GM18907 (cell line): Measurements from ENCODE around the gene GPANK1.

Source experiments
- ATAC-seq: cut with Tn5 transposase; IDR thresholded peaks from one replicate; pipeline ENCODE4 v1.9.1; 2021; ENCODE audit warnings: mild to moderate bottlenecking, moderate library complexity; ENCODE audit not compliant: unreplicated experiment

Gene GPANK1

GRCh38 chr6:31643818-31644454 is 20.9 kb downstream of the GPANK1 start:
- no peak for ATAC-seq

- no peak for ATAC-seq
Observed at GRCh38 chr6:31642798-31643570, 21.8 kb downstream of the GPANK1 start.

- ATAC-seq: no peak
Observed at GRCh38 chr6:31641370-31641769, 23.4 kb downstream of the GPANK1 start.

GRCh38 chr6:31640612-31641011 is 24.2 kb downstream of the GPANK1 start:
- no peak for ATAC-seq

- no peak for ATAC-seq
Observed at GRCh38 chr6:31639449-31639861, 25.3 kb downstream of the GPANK1 start.

GRCh38 chr6:31639043-31639442 is 25.8 kb downstream of the GPANK1 start:
- no peak for ATAC-seq

GRCh38 chr6:31636698-31637596 is 27.9 kb downstream of the GPANK1 start:
- no peak for ATAC-seq

- no peak for ATAC-seq
Observed at GRCh38 chr6:31634969-31635575, 29.7 kb downstream of the GPANK1 start.

GRCh38 chr6:31634131-31634530 is 30.7 kb downstream of the GPANK1 start:
- no peak for ATAC-seq

- ATAC-seq: no peak
Observed at GRCh38 chr6:31633447-31633846, 31.4 kb downstream of the GPANK1 start.

GRCh38 chr6:31632279-31632946 is 32.4 kb downstream of the GPANK1 start:
- ATAC-seq: no peak

- ATAC-seq: no peak
Observed at GRCh38 chr6:31631681-31632278, 33.0 kb downstream of the GPANK1 start.

GRCh38 chr6:31631209-31631608 is 33.6 kb downstream of the GPANK1 start:
- ATAC-seq: no peak

GRCh38 chr6:31630177-31630934 is 34.4 kb downstream of the GPANK1 start:
- ATAC-seq: no peak

- ATAC-seq: no peak
Observed at GRCh38 chr6:31629014-31629413, 35.8 kb downstream of the GPANK1 start.

- no peak for ATAC-seq
Observed at GRCh38 chr6:31627690-31628287, 37.0 kb downstream of the GPANK1 start.

GRCh38 chr6:31626952-31627351 is 37.8 kb downstream of the GPANK1 start:
- no peak for ATAC-seq

GRCh38 chr6:31624070-31624469 is 40.7 kb downstream of the GPANK1 start:
- no peak for ATAC-seq

- no peak for ATAC-seq
Observed at GRCh38 chr6:31622684-31623091, 42.1 kb downstream of the GPANK1 start.
